MCF 10A (cell line): ENCODE data around the gene DIP2A. TPM values are rescaled to one million over a fixed set of nuclear protein-coding genes. Genes with fewer than 3 reads are reported as not detected.

Source experiments
- BruUV-seq: library from RNA; stranded (reverse); fragments of 400-500 nt; replicated peaks from 2 replicates; lab custom pipeline; 2021; lab: Mats Ljungman, UMichigan
- CTCF ChIA-PET: fragments of 300-600 bp; sonication (Branson Sonifier 250); formaldehyde crosslinking; extraction: SDS; loops from one replicate; lab custom pipeline; 2021; ENCODE audit warnings: antibody characterized with exemption, inconsistent platforms; lab: Yijun Ruan, JAX
- POLR2A ChIA-PET: fragments of 300-600, 350-650 bp; sonication (Branson Sonifier 250); formaldehyde crosslinking; extraction: SDS; loops from one replicate; lab custom pipeline; 2020; ENCODE audit warnings: antibody characterized with exemption, inconsistent platforms; lab: Yijun Ruan, JAX
- DNase-seq: peaks from one replicate; pipeline ENCODE4 v3.0.0-alpha.2; 2018; ENCODE audit not compliant: unreplicated experiment
- H3K27ac Mint-ChIP-seq: one replicate; pipeline ENCODE4 v1.8.0; 2022; ENCODE audit warnings: mild to moderate bottlenecking, low read depth, mixed read lengths; ENCODE audit not compliant: unreplicated experiment
- H3K27me3 Mint-ChIP-seq: one replicate; pipeline ENCODE4 v1.8.0; 2022; ENCODE audit warnings: mixed read lengths; ENCODE audit not compliant: insufficient read depth, unreplicated experiment
- H3K36me3 Mint-ChIP-seq: one replicate; pipeline ENCODE4 v1.8.0; 2022; ENCODE audit warnings: mild to moderate bottlenecking, moderate library complexity, mixed read lengths; ENCODE audit not compliant: insufficient read depth, unreplicated experiment
- H3K4me1 Mint-ChIP-seq: one replicate; pipeline ENCODE4 v1.8.0; 2022; ENCODE audit warnings: mixed read lengths; ENCODE audit not compliant: insufficient read depth, unreplicated experiment
- H3K4me3 Mint-ChIP-seq: one replicate; pipeline ENCODE4 v1.8.0; 2022; ENCODE audit warnings: mild to moderate bottlenecking, moderate library complexity, mixed read lengths; ENCODE audit not compliant: unreplicated experiment
- H3K9me3 Mint-ChIP-seq: one replicate; pipeline ENCODE4 v1.8.0; 2022; ENCODE audit warnings: mixed read lengths; ENCODE audit not compliant: unreplicated experiment
- CTCF ChIP-seq: fragments of 200-600 bp; IDR thresholded peaks from one replicate; pipeline ENCODE4 v1.8.0; 2022; ENCODE audit warnings: antibody characterized with exemption, mild to moderate bottlenecking; ENCODE audit not compliant: unreplicated experiment
- intact Hi-C: fragments of 100-400 bp; cut with micrococcal nuclease; formaldehyde crosslinking; loops from 2 replicates; pipeline ENCODE4 v1.14.1; 2022
- total RNA-seq: library from RNA; stranded (reverse); gene quantifications from 2 replicates; pipeline ENCODE4 v1.2.3, GENCODE V29; 2022

The DIP2A gene
- total RNA-seq, 1 experiment from 2014 or later = 39.6 TPM

- Mint-ChIP-seq H3K27me3 (no peaks in the 10 kb centered on the region), H3K4me1 (no peaks in the 10 kb centered on the region), H3K27ac (no peak overlapping the region), H3K9me3 (no peaks in the 10 kb centered on the region), H3K36me3 (peaks cover 60% of the 10 kb centered on the region), H3K4me3 (no peak overlapping the region)
- TF ChIP-seq CTCF = no peak
- ChIA-PET CTCF (no interaction called here), POLR2A (no interaction called here)
- intact Hi-C loops = no loop called here
- BruUV-seq = no TSS peak
- DNase-seq = no peak
These were observed 108.7 kb downstream of the DIP2A start for GRCh38 chr21:46567348-46567747.

- H3K4me3 Mint-ChIP-seq = no peak overlapping the region
- no peak for TF ChIP-seq CTCF
- H3K9me3 Mint-ChIP-seq = no peaks in the 10 kb centered on the region
- no TSS peak for BruUV-seq
- no peak for DNase-seq
- H3K4me1 Mint-ChIP-seq = no peaks in the 10 kb centered on the region
- H3K36me3 Mint-ChIP-seq = peaks cover 53% of the 10 kb centered on the region
- intact Hi-C loops = no loop called here
- no peaks in the 10 kb centered on the region for H3K27me3 Mint-ChIP-seq
- H3K27ac Mint-ChIP-seq = no peak overlapping the region
- ChIA-PET POLR2A (interaction anchor here (1.2 kb wide), 1 partner anchor 13 kb away, joined by 5 read pairs; no protein-coding TSS in a partner anchor), CTCF (no interaction called here)
These were observed 109.9 kb downstream of the DIP2A start for GRCh38 chr21:46568562-46568961.

- H3K36me3 Mint-ChIP-seq = peaks cover 53% of the 10 kb centered on the region
- H3K27me3 Mint-ChIP-seq = no peaks in the 10 kb centered on the region
- no peak overlapping the region for H3K27ac Mint-ChIP-seq
- intact Hi-C loops = no loop called here
- CTCF ChIA-PET = no interaction called here
- no peak for TF ChIP-seq CTCF
- BruUV-seq = no TSS peak
- H3K4me1 Mint-ChIP-seq = no peaks in the 10 kb centered on the region
- DNase-seq = no peak
- no peak overlapping the region for H3K4me3 Mint-ChIP-seq
- POLR2A ChIA-PET = interaction anchor here (1.2 kb wide), 1 partner anchor 12 kb away, joined by 5 read pairs; no protein-coding TSS in a partner anchor
- no peaks in the 10 kb centered on the region for H3K9me3 Mint-ChIP-seq
These were observed 110.4 kb downstream of the DIP2A start for GRCh38 chr21:46569081-46569480.

- no TSS peak for BruUV-seq
- no peak for TF ChIP-seq CTCF
- Mint-ChIP-seq H3K4me3 (no peak overlapping the region), H3K27me3 (no peaks in the 10 kb centered on the region), H3K27ac (no peak overlapping the region), H3K9me3 (no peaks in the 10 kb centered on the region), H3K36me3 (peaks cover 49% of the 10 kb centered on the region), H3K4me1 (no peaks in the 10 kb centered on the region)
- ChIA-PET CTCF (no interaction called here), POLR2A (no interaction called here)
- no peak for DNase-seq
- intact Hi-C loops = no loop called here
These were observed 111.4 kb downstream of the DIP2A start for GRCh38 chr21:46570119-46570518.
